Adrenal gland (tissue), 5 donors: ENCODE data around the gene BRD7.

Experiments used
- POLR2A ChIP-seq, 2 donors: fragments of 450-650 bp; IDR thresholded peaks; one replicate each; pipeline ENCODE4 v1.6.1; 2017; ENCODE audit warnings: antibody characterized with exemption in 2 of 2, mild to moderate bottlenecking in 2 of 2, moderate library complexity in 1 of 2
- TF ChIP-seq, protein P1 (sequence below), 6 experiments: fragments of 450-650 bp in 4 of 6; fragments of 200-600 bp in 2 of 6; sonication (generic) in 1 of 6; IDR thresholded peaks; 1 replicate in 5 of 6; 2 replicates in 1 of 6; pipeline versions ENCODE4 v1.5.1 to v1.8.0; 2016 to 2021; ENCODE audit warnings: antibody characterized with exemption in 6 of 6, mild to moderate bottlenecking in 2 of 6, moderate library complexity in 1 of 6
- donor health status: DM: no; HTN: no; CAD: no.

DNA sequence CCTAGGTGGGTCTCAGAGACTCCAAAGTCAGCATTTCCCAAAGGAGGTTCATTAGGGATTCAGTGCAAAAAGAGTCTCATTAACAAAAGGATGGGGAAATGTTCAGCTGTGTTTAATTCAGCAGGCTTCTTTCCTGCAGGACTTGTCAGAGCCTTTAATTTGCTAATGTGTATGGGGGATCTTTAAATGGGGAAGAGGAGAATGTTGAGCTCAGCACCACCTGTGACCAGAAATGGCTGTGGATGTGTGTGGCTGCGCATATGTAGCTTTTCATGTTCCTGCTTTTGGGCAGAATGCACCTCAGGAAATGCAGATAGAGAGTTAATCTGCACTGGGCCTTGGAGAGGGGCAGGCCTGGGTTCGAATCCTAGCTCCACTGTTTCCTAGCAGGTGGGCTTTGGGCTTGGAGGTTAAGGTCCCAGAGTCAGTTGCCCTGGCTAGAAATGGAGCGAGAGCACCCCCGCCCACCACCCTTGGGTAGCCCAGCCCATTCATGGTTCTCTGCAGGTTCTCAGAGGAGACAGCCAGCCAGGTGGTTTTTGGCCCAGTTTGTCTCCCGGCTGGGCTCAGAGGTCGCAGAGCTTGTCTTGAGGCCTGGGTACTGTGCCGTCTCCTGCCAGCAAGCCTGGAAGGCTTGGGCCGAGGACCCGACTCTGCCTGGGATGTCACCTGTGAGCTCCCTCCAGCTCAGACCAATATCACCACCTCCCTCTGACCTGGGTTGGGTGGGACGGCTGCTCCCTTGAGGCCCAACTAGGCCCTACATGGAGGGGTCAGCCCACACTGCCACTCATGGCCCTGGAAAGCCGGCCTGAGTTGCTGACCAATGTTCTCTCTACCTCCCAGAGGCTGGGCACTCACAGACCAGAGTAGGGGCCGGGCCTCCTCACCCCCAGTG, 93.1 kb downstream of the BRD7 start:
- TF ChIP-seq, protein P1, sequence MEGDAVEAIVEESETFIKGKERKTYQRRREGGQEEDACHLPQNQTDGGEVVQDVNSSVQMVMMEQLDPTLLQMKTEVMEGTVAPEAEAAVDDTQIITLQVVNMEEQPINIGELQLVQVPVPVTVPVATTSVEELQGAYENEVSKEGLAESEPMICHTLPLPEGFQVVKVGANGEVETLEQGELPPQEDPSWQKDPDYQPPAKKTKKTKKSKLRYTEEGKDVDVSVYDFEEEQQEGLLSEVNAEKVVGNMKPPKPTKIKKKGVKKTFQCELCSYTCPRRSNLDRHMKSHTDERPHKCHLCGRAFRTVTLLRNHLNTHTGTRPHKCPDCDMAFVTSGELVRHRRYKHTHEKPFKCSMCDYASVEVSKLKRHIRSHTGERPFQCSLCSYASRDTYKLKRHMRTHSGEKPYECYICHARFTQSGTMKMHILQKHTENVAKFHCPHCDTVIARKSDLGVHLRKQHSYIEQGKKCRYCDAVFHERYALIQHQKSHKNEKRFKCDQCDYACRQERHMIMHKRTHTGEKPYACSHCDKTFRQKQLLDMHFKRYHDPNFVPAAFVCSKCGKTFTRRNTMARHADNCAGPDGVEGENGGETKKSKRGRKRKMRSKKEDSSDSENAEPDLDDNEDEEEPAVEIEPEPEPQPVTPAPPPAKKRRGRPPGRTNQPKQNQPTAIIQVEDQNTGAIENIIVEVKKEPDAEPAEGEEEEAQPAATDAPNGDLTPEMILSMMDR (IDR thresholded peaks at IDR 0.05) = no peak
- TF ChIP-seq POLR2A (IDR thresholded peaks at IDR 0.05) = no peak
